T-cell (primary cell): ENCODE results near the gene SCARF1. TPM values are rescaled to one million over a fixed set of nuclear protein-coding genes. Genes with fewer than 3 reads are reported as not detected.
"Not testable (repeated sequence)": the region's sequence is repeated elsewhere in the genome, so short reads cannot be mapped to it uniquely, and the experiment has no call there.

Source experiments
- ATAC-seq, 4 experiments: fragments of 200-7000 bp in 3 of 4; fragments of 150-1000 bp in 1 of 4; cut with Tn5 transposase; replicated peaks in 1 of 4; 1 replicate in 3 of 4; 2 replicates in 1 of 4; pipeline ENCODE4 v1.10.0; 2021; ENCODE audit warnings: moderate library complexity in 3 of 4, mild to moderate bottlenecking in 2 of 4, moderate number of reproducible peaks in 1 of 4
- CTCF ChIA-PET, 2 donors: fragments of 300-600 bp; sonication (Branson Sonifier 250); formaldehyde crosslinking; loops; one replicate each; lab custom pipeline; 2022; ENCODE audit warnings: antibody characterized with exemption in 2 of 2; lab: Charles Lee
- POLR2A ChIA-PET, 2 donors: fragments of 300-600 bp; sonication (Branson Sonifier 250); formaldehyde crosslinking; loops; one replicate each; lab custom pipeline; 2022; ENCODE audit warnings: antibody characterized with exemption in 2 of 2; lab: Charles Lee
- DNase-seq, 35 experiments: peaks; one replicate each; pipeline versions ENCODE4 v3.0.0 to v3.0.0-alpha.2; 2013 to 2023
- H3K27ac ChIP-seq: one replicate; pipeline ENCODE4 v1.5.1; 2013; ENCODE audit warnings: low read length
- H3K27me3 ChIP-seq, 2 experiments: replicated peaks in 1 of 2; 1 replicate in 1 of 2; 2 replicates in 1 of 2; pipeline versions ENCODE4 v1.6.1 to v1.7.0; 2013; ENCODE audit warnings: low read length in 1 of 2, mixed read lengths in 1 of 2; ENCODE audit not compliant: control insufficient read depth in 2 of 2, insufficient read depth in 2 of 2; ENCODE audit errors: extremely low read depth in 1 of 2
- H3K36me3 ChIP-seq, 2 donors: 1 replicate in 1 of 2; 2 replicates in 1 of 2; pipeline versions ENCODE4 v1.6.1 to v1.7.0; 2013; ENCODE audit warnings: low read length in 1 of 2; ENCODE audit not compliant: control insufficient read depth in 2 of 2, insufficient read depth in 1 of 2; ENCODE audit errors: extremely low read depth in 1 of 2
- H3K4me1 ChIP-seq, 2 experiments: 1 replicate in 1 of 2; 2 replicates in 1 of 2; pipeline versions ENCODE4 v1.6.1 to v1.7.0; 2013; ENCODE audit warnings: low read length in 2 of 2, mixed read lengths in 1 of 2; ENCODE audit not compliant: insufficient read depth in 2 of 2, control insufficient read depth in 1 of 2; ENCODE audit errors: extremely low read depth in 1 of 2
- H3K4me3 ChIP-seq, 2 donors: 1 replicate in 1 of 2; 2 replicates in 1 of 2; pipeline versions ENCODE4 v1.5.1 to v1.7.0; 2013; ENCODE audit warnings: mild to moderate bottlenecking in 2 of 2, low read length in 1 of 2, moderate library complexity in 1 of 2; ENCODE audit not compliant: control insufficient read depth in 1 of 2; ENCODE audit errors: extremely low read depth in 1 of 2
- H3K9me3 ChIP-seq: 2 replicates; pipeline ENCODE4 v1.7.0; 2013
- H3K27ac Mint-ChIP-seq, 2 donors: one replicate each; pipeline ENCODE4 v1.8.0; 2020 to 2021; ENCODE audit warnings: mild to moderate bottlenecking in 2 of 2, mixed read lengths in 2 of 2
- H3K27me3 Mint-ChIP-seq, 2 donors: one replicate each; pipeline ENCODE4 v1.8.0; 2021 to 2022; ENCODE audit warnings: mixed read lengths in 2 of 2
- H3K36me3 Mint-ChIP-seq: one replicate; pipeline ENCODE4 v1.8.0; 2021; ENCODE audit warnings: mixed read lengths
- H3K4me1 Mint-ChIP-seq, 3 donors: one replicate each; pipeline ENCODE4 v1.8.0; 2020 to 2022; ENCODE audit warnings: mixed read lengths in 3 of 3, mild to moderate bottlenecking in 1 of 3
- H3K4me3 Mint-ChIP-seq, 3 donors: one replicate each; pipeline ENCODE4 v1.8.0; 2020 to 2022; ENCODE audit warnings: mild to moderate bottlenecking in 3 of 3, mixed read lengths in 3 of 3, moderate library complexity in 3 of 3
- H3K9me3 Mint-ChIP-seq, 3 donors: one replicate each; pipeline ENCODE4 v1.8.0; 2020 to 2022; ENCODE audit warnings: mixed read lengths in 3 of 3
- WGBS: methylation state at CpG from one replicate; pipeline ENCODE4 v1.1.5; 2013; ENCODE audit warnings: missing lambda C conversion rate; ENCODE audit not compliant: insufficient coverage; 5-methylcytosine and 5-hydroxymethylcytosine counted together
- total RNA-seq, 35 experiments: library from RNA in 6 of 35; stranded (reverse) in 6 of 35; fragments of 120-200 nt in 1 of 35; gene quantifications; one replicate each; pipeline versions ENCODE4 v1.2.1 to v1.2.4 and lab custom pipeline; 2013 to 2026

SCARF1 gene
- total RNA-seq, 5 donors from 2014 or later (not counting 1 experiment from before 2014, with no cell fraction given) = 0.83 to 2.0 (median 1.5) TPM

GRCh38 chr17:1661045-1661444 lies 15.5 kb upstream of the SCARF1 start:
- ChIA-PET POLR2A (no interaction called here), CTCF (no interaction called here)
- Histone ChIP-seq H3K36me3 (peaks cover 15 to 78% of the 10 kb centered on the region in 2 donors), H3K4me3 (no peak overlapping the region), H3K27me3 (no peaks in the 10 kb centered on the region), H3K27ac (no peak overlapping the region), H3K9me3 (no peaks in the 10 kb centered on the region), H3K4me1 (no peaks in the 10 kb centered on the region)
- Mint-ChIP-seq H3K9me3 (no peaks in the 10 kb centered on the region), H3K4me1 (peaks cover 2 to 10% (median 6%) of the 10 kb centered on the region in 3 donors), H3K27me3 (no peaks in the 10 kb centered on the region), H3K36me3 (peaks cover 55% of the 10 kb centered on the region), H3K27ac (no peak overlapping the region), H3K4me3 (no peak overlapping the region)
- DNase-seq = no peak
- ATAC-seq = no peak
- WGBS = 98% methylated on average over 12 of the region's 12 CpGs

- CTCF ChIA-PET = no interaction called here
- Histone ChIP-seq H3K4me3 (no peak overlapping the region), H3K4me1 (no peaks in the 10 kb centered on the region), H3K9me3 (no peaks in the 10 kb centered on the region), H3K27ac (no peak overlapping the region), H3K27me3 (no peaks in the 10 kb centered on the region), H3K36me3 (peaks cover 32 to 87% of the 10 kb centered on the region in 2 donors)
- POLR2A ChIA-PET = interaction anchor here in 1 of 2 donors (0.6 to 0.7 kb wide), 2 partner anchors 59 to 187 kb away, joined by 3 to 8 read pairs; no protein-coding TSS in a partner anchor
- Mint-ChIP-seq H3K36me3 (peaks cover 71% of the 10 kb centered on the region), H3K4me3 (no peak overlapping the region), H3K27ac (no peak overlapping the region), H3K27me3 (no peaks in the 10 kb centered on the region), H3K9me3 (no peaks in the 10 kb centered on the region), H3K4me1 (peaks cover 0 to 4% (median 4%) of the 10 kb centered on the region in 3 donors)
- WGBS = 84% methylated on average over 8 of the region's 9 CpGs
- ATAC-seq = no peak
- no peak for DNase-seq
Observed at GRCh38 chr17:1658100-1658499, 12.6 kb upstream of the SCARF1 start.

- Mint-ChIP-seq H3K27me3 (no peaks in the 10 kb centered on the region), H3K36me3 (peaks cover 48% of the 10 kb centered on the region), H3K4me1 (peaks cover 0 to 8% (median 3%) of the 10 kb centered on the region in 3 donors), H3K9me3 (no peaks in the 10 kb centered on the region), H3K4me3 (no peak overlapping the region), H3K27ac (peak overlapping the region in 1 of 2 donors; percentile 36)
- POLR2A ChIA-PET = interaction anchor here in 1 of 2 donors (0.6 kb wide), 1 partner anchor 13 kb away, joined by 6 read pairs; no protein-coding TSS in a partner anchor
- Histone ChIP-seq H3K4me1 (peaks cover 0 to 9% of the 10 kb centered on the region in 2 experiments), H3K9me3 (no peaks in the 10 kb centered on the region), H3K36me3 (peaks cover 31 to 80% of the 10 kb centered on the region in 2 donors), H3K27me3 (no peaks in the 10 kb centered on the region), H3K27ac (no peak overlapping the region), H3K4me3 (no peak overlapping the region)
- CTCF ChIA-PET = no interaction called here
- DNase-seq = no peak
- WGBS = 98% methylated on average over 12 of the region's 14 CpGs
- no peak for ATAC-seq
Observed at GRCh38 chr17:1653735-1654134, 8.2 kb upstream of the SCARF1 start.

GRCh38 chr17:1652794-1653193 lies 7.3 kb upstream of the SCARF1 start:
- ATAC-seq, H3K4me3 ChIP-seq, CTCF ChIA-PET, H3K27ac Mint-ChIP-seq, H3K27me3 ChIP-seq, H3K27me3 Mint-ChIP-seq, H3K9me3 ChIP-seq, H3K27ac ChIP-seq, H3K4me3 Mint-ChIP-seq, DNase-seq, H3K9me3 Mint-ChIP-seq: not testable (repeated sequence)
- POLR2A ChIA-PET = interaction anchor here (0.6 to 0.7 kb wide), 2 partner anchors 25 to 618 kb away, joined by 3 to 5 read pairs; no protein-coding TSS in a partner anchor
- 95% methylated on average over 4 of the region's 7 CpGs for WGBS
- H3K4me1 ChIP-seq = peaks cover 5 to 18% of the 10 kb centered on the region in 2 experiments
- Mint-ChIP-seq H3K4me1 (peaks cover 3 to 14% (median 4%) of the 10 kb centered on the region in 3 donors), H3K36me3 (peaks cover 39% of the 10 kb centered on the region)
- H3K36me3 ChIP-seq = peaks cover 25 to 70% of the 10 kb centered on the region in 2 donors

GRCh38 chr17:1651559-1651844 lies 6.0 kb upstream of the SCARF1 start:
- H3K4me3 Mint-ChIP-seq = no peak overlapping the region
- POLR2A ChIA-PET = no interaction called here
- H3K27ac Mint-ChIP-seq = peak overlapping the region in 1 of 2 donors; percentile 39

GRCh38 chr17:1650731-1651558 lies 5.4 kb upstream of the SCARF1 start:
- Histone ChIP-seq H3K4me1 (peaks cover 5 to 24% of the 10 kb centered on the region in 2 experiments), H3K9me3 (no peaks in the 10 kb centered on the region), H3K27ac (no peak overlapping the region), H3K4me3 (no peak overlapping the region), H3K27me3 (peaks cover 0 to 7% of the 10 kb centered on the region in 2 experiments), H3K36me3 (peaks cover 25 to 56% of the 10 kb centered on the region in 2 donors)
- H3K4me1 Mint-ChIP-seq = peaks cover 5 to 22% (median 7%) of the 10 kb centered on the region in 3 donors
- POLR2A ChIA-PET = no interaction called here
- no peak for ATAC-seq
- CTCF ChIA-PET = interaction anchor here in 1 of 2 donors (1.0 kb wide), 1 partner anchor 18 kb away, joined by 4 read pairs; no protein-coding TSS in a partner anchor
- no peaks in the 10 kb centered on the region for H3K9me3 Mint-ChIP-seq
- no peak overlapping the region for H3K4me3 Mint-ChIP-seq
- H3K27me3 Mint-ChIP-seq = no peaks in the 10 kb centered on the region
- DNase-seq = peak in 1 of 35 experiments; percentile 10
- WGBS = 83% methylated on average over 7 of the region's 22 CpGs
- peaks cover 26% of the 10 kb centered on the region for H3K36me3 Mint-ChIP-seq
- no peak overlapping the region for H3K27ac Mint-ChIP-seq

More at GRCh38 chr17:1651559-1651844, 6.0 kb upstream of the SCARF1 start:
- H3K4me1 Mint-ChIP-seq = peaks cover 3 to 19% (median 4%) of the 10 kb centered on the region in 3 donors
- ATAC-seq (no peak), DNase-seq (no peak)
- CTCF ChIA-PET = interaction anchor here in 1 of 2 donors (1.0 kb wide), 1 partner anchor 17 kb away, joined by 4 read pairs; no protein-coding TSS in a partner anchor
- no peaks in the 10 kb centered on the region for H3K9me3 Mint-ChIP-seq
- H3K9me3 ChIP-seq = no peaks in the 10 kb centered on the region
- peaks cover 5 to 22% of the 10 kb centered on the region in 2 experiments for H3K4me1 ChIP-seq
- WGBS = 100% methylated on average over 3 of the region's 4 CpGs
- H3K4me3 ChIP-seq = no peak overlapping the region
- no peaks in the 10 kb centered on the region for H3K27me3 Mint-ChIP-seq
- H3K27ac ChIP-seq = no peak overlapping the region
- H3K36me3 Mint-ChIP-seq = peaks cover 30% of the 10 kb centered on the region
- H3K27me3 ChIP-seq = peaks cover 0 to 6% of the 10 kb centered on the region in 2 experiments
- H3K36me3 ChIP-seq = peaks cover 25 to 62% of the 10 kb centered on the region in 2 donors
